Activated CD8-positive, alpha-beta memory T cell treated with anti-CD3 and anti-CD28 coated beads, Interleukin-2, amount 50 U/mL, for 1 hour (primary cell): ENCODE measurements around the gene GEN1.

Experiments used
- DNase-seq: peaks from one replicate; pipeline ENCODE4 v3.0.0-alpha.2; 2020; ENCODE audit errors: extremely low read depth

Gene GEN1

GRCh38 chr2:17827785-17828184 is 73.8 kb downstream of the GEN1 start:
- DNase-seq = no peak

- no peak for DNase-seq
Observed at GRCh38 chr2:17830053-17831034, 76.4 kb downstream of the GEN1 start.

GRCh38 chr2:17835516-17835915 is 81.6 kb downstream of the GEN1 start:
- no peak for DNase-seq
